ENCODE measurements around the gene AEN.

GRCh38 chr15:88616240-88616639 is 4.9 kb upstream of the AEN start:
- TF ChIP-seq CTCF (IDR thresholded peaks at IDR 0.05 in 8 of 11, conservative IDR thresholded peaks at IDR 0.05 in 3 of 11), result no peak
- TF ChIP-seq POLR2AphosphoS5 (IDR thresholded peaks at IDR 0.05), result no peak
- no peak for TF ChIP-seq POLR2A (IDR thresholded peaks at IDR 0.05)

Data from spleen (tissue), 7 donors.